IMR-90 (cell line): ENCODE data around the gene TNFRSF11A. TPM values are rescaled to one million over a fixed set of nuclear protein-coding genes. Genes with fewer than 3 reads are reported as not detected.

Source experiments
- microRNA-seq, 2 experiments: library from miRNA; stranded (forward) in 1 of 2; unstranded in 1 of 2; fragments of 10-50 nt in 1 of 2; fragments of <30 nt in 1 of 2; gene quantifications in 1 of 2; microRNA quantifications in 1 of 2; one replicate each; pipeline versions ENCODE3 to v1.1.0; 2013 to 2020; ENCODE audit not compliant: insufficient read depth in 1 of 2, insufficient read length in 1 of 2, unreplicated experiment in 1 of 2
- polyA plus RNA-seq, 3 experiments: library from polyadenylated mRNA; depleted of rRNA; stranded (reverse); fragments of >200 nt; gene quantifications; 2 replicates each; pipeline ENCODE4 v1.2.3, GENCODE V29; 2012; ENCODE audit warnings: low replicate concordance in 1 of 3
- small RNA-seq, 5 experiments: library from RNA; depleted of rRNA; stranded (forward); fragments of <200 nt; gene quantifications; one replicate each; pipeline ENCODE3, GENCODE V24; 2012
- total RNA-seq: library from RNA; depleted of rRNA; stranded (reverse); fragments of >200 nt; gene quantifications from 2 replicates; pipeline ENCODE4 v1.2.3, GENCODE V29; 2012; rRNA removed

The TNFRSF11A gene
- total and polyA plus RNA-seq, 2 of the 4 experiments (the other 2 are of a cell fraction), result under 0.01 TPM; not detected in 1

Small RNA genes within 50 kb of the gene (microRNA-seq; reads per million reads assigned to microRNA genes)
- gene AC100843.2 (ENCODE audit: insufficient read depth, insufficient read length) (not detected), gene RF00019 (ENCODE audit: insufficient read depth, insufficient read length) (not detected)

Small RNA genes within 50 kb of the gene (small RNA-seq; reads per million reads assigned to genes)
- gene AC100843.2 (0 reads per million in 5 experiments), gene RF00019 (0 reads per million in 5 experiments)

Other genes starting within 250 kb of the TNFRSF11A start
- 17.9 and 42.2 TPM in 2 replicates for gene PIGN, start 138.3 kb upstream of the TNFRSF11A start, total RNA-seq
- gene PIGN, start 138.3 kb upstream of the TNFRSF11A start, polyA plus RNA-seq (2012; rRNA removed), result 5.8 and 9.0 TPM in 2 replicates
- 45.5 and 52.5 TPM in 2 replicates for gene RELCH, start 138.1 kb upstream of the TNFRSF11A start, total RNA-seq
- 9.5 and 14.4 TPM in 2 replicates for gene RELCH, start 138.1 kb upstream of the TNFRSF11A start, polyA plus RNA-seq (2012; rRNA removed)
- 2.2 and 3.6 TPM in 2 replicates for gene ZCCHC2, start 197.7 kb downstream of the TNFRSF11A start, total RNA-seq
- gene ZCCHC2, start 197.7 kb downstream of the TNFRSF11A start, polyA plus RNA-seq (2012; rRNA removed), result 3.2 and 4.1 TPM in 2 replicates